Neural cell (in vitro differentiated cells): Measurements from ENCODE around the gene NUBPL.

Experiments used
- CTCF ChIP-seq: fragments of 450-650 bp; IDR thresholded peaks from 2 replicates; pipeline ENCODE4 v1.5.1; 2014; ENCODE audit warnings: antibody characterized with exemption, mild to moderate bottlenecking, moderate library complexity; ENCODE audit not compliant: poor library complexity, severe bottlenecking
- EP300 ChIP-seq: fragments of 450-650 bp; conservative IDR thresholded peaks from 2 replicates; pipeline ENCODE4 v1.6.1; 2014; ENCODE audit warnings: antibody characterized with exemption, mild to moderate bottlenecking, moderate library complexity; ENCODE audit not compliant: poor library complexity, severe bottlenecking
- EZH2 ChIP-seq: fragments of 200-600, 300-800 bp; shearing (Covaris generic), sonication (generic); IDR thresholded peaks from 2 replicates; pipeline ENCODE4 v1.6.1; 2014; ENCODE audit warnings: antibody characterized with exemption, low read length, borderline replicate concordance, mild to moderate bottlenecking; ENCODE audit not compliant: insufficient read depth, poor library complexity, severe bottlenecking
- MXI1 ChIP-seq: fragments of 450-650 bp; conservative IDR thresholded peaks from 2 replicates; pipeline ENCODE4 v1.6.1; 2014; ENCODE audit warnings: antibody characterized with exemption, mild to moderate bottlenecking; ENCODE audit not compliant: poor library complexity, severe bottlenecking
- POLR2AphosphoS5 ChIP-seq: IDR thresholded peaks from 2 replicates; pipeline ENCODE4 v1.6.1; 2012
- RAD21 ChIP-seq: fragments of 450-650 bp; conservative IDR thresholded peaks from 2 replicates; pipeline ENCODE4 v1.6.1; 2014; ENCODE audit warnings: antibody characterized with exemption, mild to moderate bottlenecking, moderate library complexity
- REST ChIP-seq: IDR thresholded peaks from 2 replicates; pipeline ENCODE4 v1.6.1; 2012; ENCODE audit warnings: borderline replicate concordance

GRCh38 chr14:31749275-31749674, 188.1 kb downstream of the NUBPL start:
- no peak for TF ChIP-seq CTCF
- TF ChIP-seq RAD21: no peak
- no peak for TF ChIP-seq REST
- no peak for TF ChIP-seq MXI1
- no peak for TF ChIP-seq EP300
- TF ChIP-seq POLR2AphosphoS5: no peak
- TF ChIP-seq EZH2: no peak
